Measurements from ENCODE around the gene DAZAP1.

DNA sequence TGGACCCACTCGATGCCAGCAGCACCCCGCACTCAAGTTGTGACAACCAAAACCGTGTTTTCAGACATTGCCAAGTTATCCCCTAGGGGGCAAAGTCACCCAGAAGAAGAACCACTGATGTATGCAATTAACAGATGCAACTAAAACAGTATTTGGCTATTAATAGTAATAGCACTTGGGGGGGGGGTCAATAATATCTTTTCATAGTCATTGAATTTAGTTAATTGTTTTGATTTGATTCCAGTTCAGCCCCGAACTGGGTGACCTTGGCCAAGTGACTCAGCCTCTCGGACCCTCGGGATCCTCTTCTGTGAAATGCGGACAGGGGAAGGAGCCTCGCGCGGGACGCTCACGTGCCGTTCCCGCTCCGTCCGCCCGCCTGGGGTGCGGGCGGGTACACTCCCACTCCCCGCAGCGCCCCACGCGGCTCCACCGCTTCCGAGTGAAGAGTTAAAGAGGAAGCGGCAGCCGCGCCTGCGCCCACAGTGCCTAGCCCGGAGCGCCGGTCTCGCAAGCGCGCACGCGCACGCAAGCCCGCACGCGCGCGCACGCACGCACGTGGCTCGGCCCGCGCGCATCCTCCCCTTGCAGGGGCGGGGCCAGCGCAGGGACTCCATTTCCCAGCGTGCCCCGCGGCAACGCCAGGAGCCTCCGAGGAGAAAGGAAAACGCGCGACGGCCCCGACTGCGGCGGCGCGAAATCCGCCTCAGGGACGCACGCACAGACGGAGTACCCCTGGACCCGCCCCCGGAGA lies 435 bp upstream of the DAZAP1 start:
- TF ChIP-seq TOX (CRISPR knock-in tag; IDR thresholded peaks at IDR 0.05; ENCODE audit: borderline replicate concordance) = no peak
- no peak for TF ChIP-seq ZNF565 (CRISPR knock-in tag; conservative IDR thresholded peaks at IDR 0.05; ENCODE audit: low read depth)
- TF ChIP-seq, protein P1, sequence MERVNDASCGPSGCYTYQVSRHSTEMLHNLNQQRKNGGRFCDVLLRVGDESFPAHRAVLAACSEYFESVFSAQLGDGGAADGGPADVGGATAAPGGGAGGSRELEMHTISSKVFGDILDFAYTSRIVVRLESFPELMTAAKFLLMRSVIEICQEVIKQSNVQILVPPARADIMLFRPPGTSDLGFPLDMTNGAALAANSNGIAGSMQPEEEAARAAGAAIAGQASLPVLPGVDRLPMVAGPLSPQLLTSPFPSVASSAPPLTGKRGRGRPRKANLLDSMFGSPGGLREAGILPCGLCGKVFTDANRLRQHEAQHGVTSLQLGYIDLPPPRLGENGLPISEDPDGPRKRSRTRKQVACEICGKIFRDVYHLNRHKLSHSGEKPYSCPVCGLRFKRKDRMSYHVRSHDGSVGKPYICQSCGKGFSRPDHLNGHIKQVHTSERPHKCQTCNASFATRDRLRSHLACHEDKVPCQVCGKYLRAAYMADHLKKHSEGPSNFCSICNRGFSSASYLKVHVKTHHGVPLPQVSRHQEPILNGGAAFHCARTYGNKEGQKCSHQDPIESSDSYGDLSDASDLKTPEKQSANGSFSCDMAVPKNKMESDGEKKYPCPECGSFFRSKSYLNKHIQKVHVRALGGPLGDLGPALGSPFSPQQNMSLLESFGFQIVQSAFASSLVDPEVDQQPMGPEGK (CRISPR knock-in tag; IDR thresholded peaks at IDR 0.05; ENCODE audit: borderline replicate concordance) = 0 out of 2 replicates have a peak, but pooled peaks have one; percentile 58
- TF ChIP-seq, protein P2, sequence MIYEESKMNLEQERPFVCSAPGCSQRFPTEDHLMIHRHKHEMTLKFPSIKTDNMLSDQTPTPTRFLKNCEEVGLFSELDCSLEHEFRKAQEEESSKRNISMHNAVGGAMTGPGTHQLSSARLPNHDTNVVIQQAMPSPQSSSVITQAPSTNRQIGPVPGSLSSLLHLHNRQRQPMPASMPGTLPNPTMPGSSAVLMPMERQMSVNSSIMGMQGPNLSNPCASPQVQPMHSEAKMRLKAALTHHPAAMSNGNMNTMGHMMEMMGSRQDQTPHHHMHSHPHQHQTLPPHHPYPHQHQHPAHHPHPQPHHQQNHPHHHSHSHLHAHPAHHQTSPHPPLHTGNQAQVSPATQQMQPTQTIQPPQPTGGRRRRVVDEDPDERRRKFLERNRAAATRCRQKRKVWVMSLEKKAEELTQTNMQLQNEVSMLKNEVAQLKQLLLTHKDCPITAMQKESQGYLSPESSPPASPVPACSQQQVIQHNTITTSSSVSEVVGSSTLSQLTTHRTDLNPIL (CRISPR knock-in tag; IDR thresholded peaks at IDR 0.05; ENCODE audit: low read depth) = no peak
- TF ChIP-seq, protein P3, sequence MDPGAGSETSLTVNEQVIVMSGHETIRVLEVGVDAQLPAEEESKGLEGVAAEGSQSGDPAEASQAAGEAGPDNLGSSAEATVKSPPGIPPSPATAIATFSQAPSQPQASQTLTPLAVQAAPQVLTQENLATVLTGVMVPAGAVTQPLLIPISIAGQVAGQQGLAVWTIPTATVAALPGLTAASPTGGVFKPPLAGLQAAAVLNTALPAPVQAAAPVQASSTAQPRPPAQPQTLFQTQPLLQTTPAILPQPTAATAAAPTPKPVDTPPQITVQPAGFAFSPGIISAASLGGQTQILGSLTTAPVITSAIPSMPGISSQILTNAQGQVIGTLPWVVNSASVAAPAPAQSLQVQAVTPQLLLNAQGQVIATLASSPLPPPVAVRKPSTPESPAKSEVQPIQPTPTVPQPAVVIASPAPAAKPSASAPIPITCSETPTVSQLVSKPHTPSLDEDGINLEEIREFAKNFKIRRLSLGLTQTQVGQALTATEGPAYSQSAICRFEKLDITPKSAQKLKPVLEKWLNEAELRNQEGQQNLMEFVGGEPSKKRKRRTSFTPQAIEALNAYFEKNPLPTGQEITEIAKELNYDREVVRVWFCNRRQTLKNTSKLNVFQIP (CRISPR knock-in tag; IDR thresholded peaks at IDR 0.05; ENCODE audit: borderline replicate concordance, low read depth) = no peak
- TF ChIP-seq ESRRG (CRISPR knock-in tag; IDR thresholded peaks at IDR 0.05) = no peak
- no peak for TF ChIP-seq PPARA (CRISPR knock-in tag; IDR thresholded peaks at IDR 0.05; ENCODE audit: borderline replicate concordance)
- no peak for TF ChIP-seq ARNTL (CRISPR knock-in tag; IDR thresholded peaks at IDR 0.05; ENCODE audit: borderline replicate concordance, low read depth)
- no peak for TF ChIP-seq ISL1 (CRISPR knock-in tag; IDR thresholded peaks at IDR 0.05)
- TF ChIP-seq SNAI2 (CRISPR knock-in tag; IDR thresholded peaks at IDR 0.05) = peak; percentile 61; the same call in 1 of the 2 replicates
- 0 out of 2 replicates have a peak, but pooled peaks have one; percentile 14 for TF ChIP-seq BACH2 (CRISPR knock-in tag; IDR thresholded peaks at IDR 0.05; ENCODE audit: borderline replicate concordance)
